Stimulated activated CD8-positive, alpha-beta memory T cell treated with anti-CD3 and anti-CD28 coated beads, Interleukin-4, amount 100 ng/mL, for 48 hours (primary cell): ENCODE measurements around the gene VPS35L.
A peak's percentile ranks its signal among the peaks of the same experiment; 100 is the strongest.
"Not testable (repeated sequence)": the region's sequence is repeated elsewhere in the genome, so short reads cannot be mapped to it uniquely, and the experiment has no call there.

ENCODE experiments used
- DNase-seq: peaks from one replicate; pipeline ENCODE4 v3.0.0-alpha.2; 2020

The VPS35L gene

GRCh38 chr16:19662351-19662750, 106.8 kb downstream of the VPS35L start:
- no peak for DNase-seq

DNA sequence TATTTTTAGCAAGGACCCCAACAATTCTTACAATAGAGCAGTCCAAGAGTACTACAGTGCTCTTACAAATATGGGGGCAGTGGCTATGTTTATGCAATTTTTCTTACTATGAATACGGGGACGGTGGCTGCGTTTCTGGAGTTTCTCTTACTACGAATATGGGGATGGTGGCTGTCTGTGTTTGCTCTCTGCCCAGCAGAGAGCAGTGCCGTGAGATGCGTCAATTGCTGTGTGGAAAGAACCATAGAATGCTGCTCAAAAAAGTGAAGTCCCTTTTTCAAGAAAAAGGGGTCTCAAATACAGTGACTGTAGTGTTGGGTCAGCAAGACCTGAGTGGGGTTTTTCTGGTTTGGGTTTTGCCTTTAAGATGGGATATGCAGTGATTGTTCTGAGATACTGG, 108.7 kb downstream of the VPS35L start:
- no peak for DNase-seq

DNA sequence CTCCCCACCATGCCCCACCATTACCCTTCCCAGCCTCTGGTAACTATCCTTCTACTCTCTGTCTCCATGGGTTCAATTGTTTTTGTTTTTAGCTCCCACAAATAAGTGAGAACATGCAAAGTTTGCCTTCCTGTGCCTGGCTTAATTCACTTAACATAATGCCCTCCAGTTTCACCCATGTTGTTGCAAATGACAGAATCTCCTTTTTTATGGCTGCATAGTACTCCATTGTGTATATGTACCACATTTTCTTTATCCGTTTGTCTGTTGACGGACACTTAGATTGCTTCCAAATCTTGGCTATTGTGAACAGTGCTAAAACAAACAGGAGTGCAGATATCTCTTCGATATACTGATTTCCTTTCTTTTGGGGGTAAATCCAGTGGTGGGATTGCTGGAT, 109.8 kb downstream of the VPS35L start:
- not testable (repeated sequence) for DNase-seq

DNA sequence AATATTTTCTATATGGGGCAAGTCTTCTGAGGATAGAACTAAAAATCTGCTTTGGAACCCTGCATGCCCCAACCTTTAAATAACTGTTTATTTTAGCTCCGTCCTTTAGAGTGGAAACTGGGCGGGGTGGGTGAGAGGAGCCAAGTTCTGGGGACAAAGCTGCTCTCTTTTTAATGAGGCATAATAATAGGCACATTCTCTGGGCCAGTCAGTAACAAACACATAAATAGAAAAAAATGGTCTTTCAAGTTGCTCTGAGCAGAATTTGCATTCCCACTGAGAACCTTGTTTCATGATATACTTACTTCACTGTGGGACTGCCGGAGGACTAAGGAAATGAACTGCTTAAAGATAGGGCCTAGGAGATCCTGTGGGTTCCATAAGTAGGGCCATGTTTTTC, 111.0 kb downstream of the VPS35L start:
- DNase-seq, result no peak

DNA sequence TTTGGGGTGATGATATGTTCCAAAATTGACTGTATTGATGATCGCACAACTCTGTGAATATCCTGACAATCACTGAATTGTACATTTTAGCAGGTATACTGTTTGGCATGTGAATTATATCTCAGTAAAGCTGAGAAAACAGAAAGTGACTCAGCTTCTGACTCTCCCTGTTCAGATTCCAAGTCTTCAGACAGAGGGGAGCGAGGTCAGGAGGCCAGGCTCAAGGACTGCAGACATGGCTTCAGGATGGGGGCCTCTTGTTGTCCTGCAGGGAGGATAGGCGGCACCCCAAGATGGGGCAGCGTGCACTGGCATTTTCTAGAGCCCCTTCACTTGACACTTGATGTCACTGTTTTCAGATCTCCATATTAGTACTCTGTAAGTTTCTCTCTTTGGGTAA, 116.9 kb downstream of the VPS35L start:
- no peak for DNase-seq

DNA sequence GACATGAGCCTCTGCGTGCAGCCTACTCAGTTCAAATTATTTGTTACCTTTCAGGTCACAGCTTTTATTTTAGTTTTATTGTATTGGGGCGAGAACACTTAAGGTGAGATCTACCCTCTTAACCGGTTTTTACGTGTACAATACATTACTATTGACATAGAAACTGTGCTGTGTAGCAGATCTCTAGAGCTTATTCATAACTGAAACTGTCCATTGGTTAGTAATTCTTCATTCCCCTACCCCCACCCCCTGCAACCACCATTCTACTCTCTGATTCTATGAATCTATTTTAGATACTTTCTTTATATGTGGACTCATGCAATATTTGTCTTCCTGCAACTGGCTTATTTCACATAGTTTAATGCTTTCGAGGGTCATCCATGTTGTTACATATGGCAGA, 119.0 kb downstream of the VPS35L start:
- no peak for DNase-seq

- DNase-seq, result no peak
Measured at GRCh38 chr16:19677402-19677801, 121.9 kb downstream of the VPS35L start.

DNA sequence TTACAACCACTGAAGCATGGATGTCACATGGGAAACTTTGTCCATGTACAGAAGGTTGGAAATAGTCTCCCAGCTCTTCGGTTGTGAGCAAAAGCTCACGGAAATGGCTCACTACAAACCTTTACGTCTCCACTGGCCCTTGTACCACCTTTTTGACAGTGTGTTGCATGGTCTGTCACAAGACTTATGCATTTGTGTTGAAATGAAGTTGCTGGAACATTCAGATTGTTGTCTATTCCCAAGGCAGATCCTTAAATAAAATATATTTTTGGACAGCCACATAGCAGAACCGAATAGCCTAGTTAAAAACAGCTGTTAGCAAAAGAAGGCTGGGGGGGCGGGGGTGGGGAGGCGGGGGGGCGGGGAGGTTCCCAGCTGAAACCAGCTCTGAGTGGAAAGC, 123.3 kb downstream of the VPS35L start:
- DNase-seq, result no peak

GRCh38 chr16:19679281-19679680, 123.8 kb downstream of the VPS35L start:
- not testable (repeated sequence) for DNase-seq

GRCh38 chr16:19680881-19681340, 125.4 kb downstream of the VPS35L start:
- DNase-seq, result no peak

DNA sequence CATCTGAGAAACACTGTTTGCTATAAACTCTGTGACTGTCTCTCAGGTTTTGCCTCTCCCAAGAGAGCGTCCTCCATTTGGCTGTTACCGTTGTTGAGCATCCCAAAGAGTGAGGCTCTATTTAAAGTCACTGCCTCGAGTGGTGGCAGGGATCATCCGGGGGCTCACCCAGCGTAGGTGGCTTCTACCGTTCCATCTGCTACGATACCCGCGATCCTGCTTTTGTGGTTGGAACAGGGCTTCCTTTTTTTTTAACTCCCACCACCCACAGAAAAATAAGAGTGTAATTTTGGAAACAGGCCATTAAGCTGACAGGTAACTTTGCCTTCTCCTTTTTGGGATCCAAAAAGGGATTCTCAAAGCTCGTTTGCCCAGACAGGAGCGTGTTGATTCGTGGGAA, 126.1 kb downstream of the VPS35L start:
- DNase-seq, result no peak

- no peak for DNase-seq
Measured at GRCh38 chr16:19683453-19684236, 128.1 kb downstream of the VPS35L start.

DNA sequence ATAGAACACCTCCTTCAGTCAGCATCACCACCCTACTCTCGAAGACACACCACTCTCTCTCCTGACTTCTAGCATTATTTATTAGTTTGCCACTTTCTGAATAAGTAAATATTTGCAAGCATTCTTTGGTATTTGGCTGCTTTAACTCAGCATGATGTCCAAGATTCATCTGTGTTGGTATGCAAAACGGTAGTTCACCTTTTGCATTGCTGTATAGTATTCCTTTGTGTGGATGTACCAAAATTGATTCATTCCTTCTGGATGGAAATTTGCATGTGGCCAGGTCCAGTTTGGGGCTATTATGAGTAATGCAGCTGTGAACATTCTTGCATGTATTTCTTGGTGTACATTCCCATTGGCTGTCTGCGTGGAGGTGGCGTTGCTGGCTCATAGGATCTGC, 129.7 kb downstream of the VPS35L start:
- DNase-seq, result no peak

DNA sequence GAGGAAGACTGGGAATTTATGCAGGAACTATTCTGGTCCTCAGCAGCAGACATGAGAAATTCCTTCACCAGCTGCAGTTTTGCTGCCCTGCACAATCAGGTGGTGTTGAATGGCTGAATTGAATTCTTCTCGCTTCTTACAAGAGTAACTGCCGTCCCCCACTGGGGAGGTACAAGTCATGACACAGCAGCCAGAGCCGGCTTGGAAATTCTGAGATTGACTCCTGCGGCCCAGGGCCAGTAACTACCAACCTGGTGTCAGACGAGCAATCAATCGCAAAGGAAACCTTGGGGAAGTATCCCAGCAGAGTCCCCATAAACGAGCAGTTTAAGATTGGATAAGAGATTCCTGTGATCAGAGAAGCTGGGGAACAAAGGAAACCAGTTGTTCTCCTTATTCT, 131.8 kb downstream of the VPS35L start:
- DNase-seq, result no peak

- no peak for DNase-seq
Measured at GRCh38 chr16:19688396-19689024, 133.0 kb downstream of the VPS35L start.

DNA sequence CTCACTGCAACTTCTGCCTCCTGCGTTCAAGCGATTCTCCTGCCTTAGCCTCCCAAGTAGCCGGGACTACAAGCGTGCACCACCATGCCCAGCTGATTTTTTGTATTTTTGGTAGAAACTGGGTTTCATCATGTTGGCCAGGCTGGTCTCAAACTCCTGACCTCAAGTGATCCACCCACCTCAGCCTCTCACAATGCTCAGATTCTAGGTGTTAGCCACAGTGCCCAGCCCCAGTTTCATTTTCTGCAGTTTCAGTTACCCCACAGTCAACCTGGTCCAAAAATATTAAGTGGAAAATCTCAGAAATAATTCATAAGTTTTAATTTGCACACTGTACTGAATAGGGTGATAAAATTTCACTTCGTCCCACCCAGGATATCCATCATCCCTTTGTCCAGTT, 133.8 kb downstream of the VPS35L start:
- DNase-seq, result no peak

GRCh38 chr16:19690196-19690595, 134.7 kb downstream of the VPS35L start:
- no peak for DNase-seq

DNA sequence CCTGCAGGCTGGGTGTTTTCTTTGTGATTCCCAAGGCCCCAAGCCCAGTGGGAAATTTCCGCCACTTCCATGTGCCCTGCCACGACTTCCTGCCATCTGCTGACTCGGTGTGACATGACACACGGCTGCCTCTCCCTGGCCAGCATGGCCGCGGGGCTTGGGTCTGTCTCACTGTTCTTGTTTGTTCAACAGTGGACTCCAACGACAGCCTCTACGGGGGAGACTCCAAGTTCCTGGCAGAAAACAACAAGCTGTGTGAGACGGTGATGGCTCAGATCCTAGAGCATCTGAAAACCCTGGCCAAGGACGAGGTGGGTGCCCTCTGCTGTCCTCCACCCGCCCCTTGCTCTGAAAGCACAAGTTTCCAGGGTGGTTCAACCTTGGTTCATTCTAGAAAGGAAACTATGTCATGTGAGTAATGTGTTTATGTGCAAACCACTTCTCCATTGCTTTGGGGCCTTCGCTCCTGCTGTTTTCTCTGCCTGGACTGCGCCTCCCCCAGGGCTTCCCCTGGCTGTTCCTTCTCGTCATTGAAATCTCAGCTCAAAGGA, 135.7 kb downstream of the VPS35L start:
- DNase-seq, result no peak

GRCh38 chr16:19694989-19695388, 139.5 kb downstream of the VPS35L start:
- no peak for DNase-seq

DNA sequence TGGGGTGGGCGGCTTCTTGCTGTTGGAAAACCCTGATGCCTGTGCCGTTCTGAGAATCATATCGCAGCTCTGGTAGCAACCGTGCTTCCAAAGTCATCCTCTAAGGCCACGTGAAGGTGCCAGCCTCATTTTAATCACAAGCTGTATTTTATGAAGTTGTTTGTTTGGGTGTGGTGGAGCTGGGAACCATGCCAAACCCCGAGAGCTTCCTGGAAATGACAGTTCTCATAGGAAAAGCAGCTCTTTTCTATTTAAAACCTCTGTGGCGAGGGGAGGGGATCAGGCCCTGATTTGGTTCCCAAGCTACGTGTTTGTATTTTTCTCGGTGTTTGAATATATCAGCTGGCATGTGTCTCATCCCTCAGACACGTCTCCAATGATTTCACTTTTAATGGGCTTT, 140.8 kb downstream of the VPS35L start:
- peak; percentile 47 for DNase-seq

GRCh38 chr16:19696961-19697360, 141.5 kb downstream of the VPS35L start:
- no peak for DNase-seq

- no peak for DNase-seq
Measured at GRCh38 chr16:19697756-19698318, 142.3 kb downstream of the VPS35L start.

DNA sequence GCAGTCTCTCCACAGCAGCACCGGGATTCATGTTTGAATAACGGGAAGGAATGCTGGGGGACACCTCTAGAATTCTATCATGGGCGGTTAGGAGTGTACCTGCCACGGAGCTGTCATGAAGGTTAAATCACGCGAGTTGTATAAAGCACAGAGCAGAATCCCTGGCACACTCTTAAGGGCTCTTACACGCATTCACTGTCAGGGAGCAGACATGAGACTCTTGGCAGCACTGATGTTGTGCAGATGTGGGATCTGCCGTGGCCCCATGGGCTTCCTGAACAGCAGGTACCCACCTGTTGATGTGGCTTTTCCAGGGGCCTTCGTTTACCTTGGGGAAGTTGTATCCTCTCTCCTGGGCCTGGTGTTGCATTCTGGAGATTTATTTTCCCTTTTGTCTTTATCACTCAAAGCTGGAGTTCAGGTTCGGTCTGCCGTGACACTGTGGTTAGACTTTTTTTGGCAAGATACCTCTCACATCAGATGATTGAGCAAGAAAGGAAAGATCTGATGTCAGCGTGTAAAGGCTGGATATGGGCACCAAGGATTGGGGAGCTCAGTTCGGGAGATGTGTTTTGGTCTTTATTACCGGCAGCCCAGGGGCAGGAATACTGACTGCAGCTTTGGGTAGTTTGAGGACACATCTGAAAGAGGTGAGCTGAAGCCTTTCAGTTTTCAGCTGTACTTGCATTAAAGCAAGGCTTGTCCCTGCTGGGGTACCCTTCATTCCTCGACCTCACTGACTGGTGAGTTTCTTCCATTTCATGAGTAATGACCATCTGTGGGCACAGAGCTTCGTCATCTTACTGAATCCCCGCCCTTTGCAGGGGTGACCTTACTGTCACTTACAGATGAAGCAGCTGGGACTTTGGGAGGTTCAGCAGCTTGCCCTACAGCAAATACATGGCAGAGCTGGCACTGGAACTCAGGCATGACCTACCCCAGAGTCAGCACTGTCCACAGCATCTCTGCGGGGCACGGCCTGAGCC, 143.3 kb downstream of the VPS35L start:
- DNase-seq, result no peak
